ENCODE measurements around the gene PPM1D. TPM values are rescaled to one million over a fixed set of nuclear protein-coding genes. Genes with fewer than 3 reads are reported as not detected.

The PPM1D gene
- total and polyA plus RNA-seq, 2 of the 13 experiments (the other 11 are each of a cell fraction or from before 2014, with no cell fraction given), result 8.0 to 26.2 TPM

DNA sequence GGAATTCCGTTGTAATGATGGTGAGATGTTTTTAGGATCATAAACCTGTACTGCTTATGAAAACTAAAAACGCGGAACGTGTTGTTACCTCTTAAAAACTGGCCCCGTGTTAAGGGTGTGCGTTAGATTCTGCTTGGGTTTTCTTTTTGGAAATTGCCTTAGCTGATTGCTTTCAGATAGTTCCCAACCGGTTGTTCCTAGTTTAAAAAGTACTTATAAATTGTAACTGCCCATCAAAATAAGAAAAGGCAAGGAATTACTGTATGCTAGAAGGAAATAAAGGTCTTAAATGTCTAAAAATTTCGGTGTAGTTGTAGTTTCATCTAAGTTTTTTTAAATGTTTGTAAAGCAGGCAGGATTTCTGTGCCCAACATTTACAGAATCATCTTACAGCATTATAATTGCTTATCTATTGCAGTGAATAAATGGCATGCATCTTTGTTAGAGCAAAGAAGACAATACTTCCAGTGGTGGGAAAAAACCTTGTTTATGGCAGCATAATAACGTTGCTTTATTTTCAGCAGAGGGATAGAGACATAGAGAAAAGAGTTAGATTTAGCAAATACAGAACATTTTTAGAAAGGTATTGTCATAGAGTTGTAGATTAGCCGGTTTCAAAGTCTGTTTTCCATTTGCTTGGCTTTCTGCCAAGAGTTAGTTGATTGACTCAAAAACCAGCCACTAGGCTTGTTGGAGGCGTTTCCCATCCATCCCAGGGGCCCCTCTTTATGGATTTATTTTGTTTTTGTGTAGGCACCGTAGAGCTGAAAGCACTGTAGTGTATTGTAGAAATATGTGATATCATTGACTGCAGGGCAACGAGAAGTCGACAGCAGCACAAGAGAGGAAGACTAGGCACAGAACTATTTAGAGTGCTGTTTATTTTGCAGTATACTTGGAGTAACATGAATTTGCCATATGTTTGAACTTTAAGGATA is 1.7 kb downstream of the PPM1D start (continued):
- TF ChIP-seq KIAA2018 (CRISPR knock-in tag; IDR thresholded peaks at IDR 0.05; ENCODE audit: borderline replicate concordance) (no peak), ZNF562 (CRISPR knock-in tag; IDR thresholded peaks at IDR 0.05; ENCODE audit: borderline replicate concordance) (no peak), STAT5B (CRISPR knock-in tag; IDR thresholded peaks at IDR 0.05) (no peak), NONO (IDR thresholded peaks at IDR 0.05) (no peak), NONO (CRISPR knock-in tag; conservative IDR thresholded peaks at IDR 0.05) (no peak), NCOR1 (IDR thresholded peaks at IDR 0.05; ENCODE audit: borderline replicate concordance, low read length) (no peak; the same call in none of the 2 replicates), CBX2 (IDR thresholded peaks at IDR 0.05; ENCODE audit: low read depth, low read length) (no peak), CBX2 (CRISPR knock-in tag; IDR thresholded peaks at IDR 0.05; ENCODE audit: low read depth) (no peak), SIN3A (IDR thresholded peaks at IDR 0.05; ENCODE audit: borderline replicate concordance, low read depth, low read length) (0 out of 2 replicates have a peak, but pooled peaks have one; percentile 18), ZNF333 (CRISPR knock-in tag; IDR thresholded peaks at IDR 0.05; ENCODE audit: borderline replicate concordance) (no peak), ZNF660 (CRISPR knock-in tag; IDR thresholded peaks at IDR 0.05; ENCODE audit: borderline replicate concordance, low read depth) (no peak), ZNF234 (CRISPR knock-in tag; conservative IDR thresholded peaks at IDR 0.05) (no peak), TFE3 (CRISPR knock-in tag; IDR thresholded peaks at IDR 0.05) (no peak), MXD4 (CRISPR knock-in tag; IDR thresholded peaks at IDR 0.05) (peak; percentile 20; the same call in 1 of the 2 replicates), ZBTB7A (CRISPR knock-in tag; IDR thresholded peaks at IDR 0.05) (no peak)
- TF ChIP-seq, protein P1, sequence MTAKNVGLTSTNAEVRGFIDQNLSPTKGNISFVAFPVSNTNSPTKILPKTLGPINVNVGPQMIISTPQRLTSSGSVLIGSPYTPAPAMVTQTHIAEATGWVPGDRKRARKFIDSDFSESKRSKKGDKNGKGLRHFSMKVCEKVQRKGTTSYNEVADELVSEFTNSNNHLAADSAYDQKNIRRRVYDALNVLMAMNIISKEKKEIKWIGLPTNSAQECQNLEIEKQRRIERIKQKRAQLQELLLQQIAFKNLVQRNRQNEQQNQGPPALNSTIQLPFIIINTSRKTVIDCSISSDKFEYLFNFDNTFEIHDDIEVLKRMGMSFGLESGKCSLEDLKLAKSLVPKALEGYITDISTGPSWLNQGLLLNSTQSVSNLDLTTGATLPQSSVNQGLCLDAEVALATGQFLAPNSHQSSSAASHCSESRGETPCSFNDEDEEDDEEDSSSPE (CRISPR knock-in tag; IDR thresholded peaks at IDR 0.05), result no peak

Measured in HepG2 (cell line).